IPS-18c (cell line): ENCODE results near the gene NCAM2.

Source experiments
- H3K4me3 ChIP-seq: 2 replicates; pipeline ENCODE4 v1.7.0; 2013; ENCODE audit warnings: low read depth, mild to moderate bottlenecking, low read length, moderate library complexity; ENCODE audit not compliant: insufficient read depth
- H3K9me3 ChIP-seq: one replicate; pipeline ENCODE4 v1.6.1; 2013; ENCODE audit warnings: mild to moderate bottlenecking, low read length, moderate library complexity; ENCODE audit not compliant: control insufficient read depth, insufficient read depth

The NCAM2 gene

GRCh38 chr21:21216047-21216446 is 217.8 kb downstream of the NCAM2 start:
- H3K4me3 ChIP-seq: no peak overlapping the region
- no peaks in the 10 kb centered on the region for H3K9me3 ChIP-seq

DNA sequence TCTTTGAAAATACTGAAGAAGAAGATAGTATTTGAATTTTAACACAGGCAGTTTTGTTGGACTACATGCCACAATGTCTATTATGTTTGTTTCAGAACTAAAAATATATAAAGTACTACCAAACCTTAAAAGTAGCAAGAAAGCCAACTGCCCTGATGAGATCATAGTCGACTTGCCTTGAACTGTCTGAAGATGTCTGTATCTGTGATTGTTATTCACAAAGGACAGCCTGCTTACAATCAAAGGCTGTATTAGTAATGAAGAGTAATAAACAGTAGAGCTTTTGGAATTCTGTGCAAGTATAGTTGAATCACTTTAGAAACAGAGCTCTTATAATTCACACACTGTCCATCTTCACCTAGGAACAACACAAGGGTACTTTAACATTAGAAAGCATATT is 228.3 kb downstream of the NCAM2 start:
- H3K4me3 ChIP-seq: no peak overlapping the region

GRCh38 chr21:21230672-21231071 is 232.5 kb downstream of the NCAM2 start:
- H3K4me3 ChIP-seq: no peak overlapping the region
- no peaks in the 10 kb centered on the region for H3K9me3 ChIP-seq

More for the DNA sequence above, 228.3 kb downstream of the NCAM2 start:
- no peaks in the 10 kb centered on the region for H3K9me3 ChIP-seq

GRCh38 chr21:21231913-21232312 is 233.7 kb downstream of the NCAM2 start:
- Histone ChIP-seq H3K4me3 (no peak overlapping the region), H3K9me3 (no peaks in the 10 kb centered on the region)

- H3K9me3 ChIP-seq: no peaks in the 10 kb centered on the region
- no peak overlapping the region for H3K4me3 ChIP-seq
Measured at GRCh38 chr21:21232320-21232719, 234.1 kb downstream of the NCAM2 start.

DNA sequence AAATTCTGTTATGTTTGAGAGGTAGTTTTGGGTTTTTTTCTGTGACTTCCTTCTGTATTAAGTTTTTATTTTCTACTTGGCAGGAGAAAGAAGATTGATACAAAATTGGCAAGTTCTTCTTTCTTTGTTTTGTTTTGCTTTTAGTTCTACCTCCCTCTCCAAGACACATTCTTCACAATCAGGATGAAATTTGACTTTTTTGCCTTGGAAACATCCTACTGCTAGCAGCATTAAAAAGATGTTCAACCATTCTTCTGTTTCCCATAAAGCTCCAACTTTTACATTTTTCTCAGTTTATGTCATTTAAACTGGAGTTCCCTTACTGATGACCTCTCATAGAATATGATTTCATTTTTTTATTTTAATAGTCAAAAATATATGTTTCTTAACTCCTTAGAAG is 234.8 kb downstream of the NCAM2 start:
- Histone ChIP-seq H3K9me3 (no peaks in the 10 kb centered on the region), H3K4me3 (no peak overlapping the region)

DNA sequence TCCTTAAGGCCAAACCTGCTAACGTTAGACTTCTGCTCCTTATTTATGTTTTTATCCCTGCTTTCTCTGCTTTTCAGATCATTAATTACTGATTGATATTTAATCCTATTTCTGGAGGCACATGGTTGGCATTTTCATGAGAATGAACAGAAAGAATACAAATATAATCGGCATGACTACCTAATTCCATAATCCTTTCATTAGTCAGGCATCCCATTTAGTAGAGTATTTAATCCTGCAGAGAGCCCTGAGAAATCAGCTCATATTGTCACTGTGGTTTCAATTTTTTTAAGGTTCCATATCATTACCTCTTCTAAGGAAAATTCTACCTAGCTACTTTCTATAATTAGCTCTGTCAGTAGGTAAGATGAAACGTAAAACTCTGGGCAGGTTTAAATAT is 238.8 kb downstream of the NCAM2 start:
- H3K4me3 ChIP-seq: no peak overlapping the region
- H3K9me3 ChIP-seq: no peaks in the 10 kb centered on the region

DNA sequence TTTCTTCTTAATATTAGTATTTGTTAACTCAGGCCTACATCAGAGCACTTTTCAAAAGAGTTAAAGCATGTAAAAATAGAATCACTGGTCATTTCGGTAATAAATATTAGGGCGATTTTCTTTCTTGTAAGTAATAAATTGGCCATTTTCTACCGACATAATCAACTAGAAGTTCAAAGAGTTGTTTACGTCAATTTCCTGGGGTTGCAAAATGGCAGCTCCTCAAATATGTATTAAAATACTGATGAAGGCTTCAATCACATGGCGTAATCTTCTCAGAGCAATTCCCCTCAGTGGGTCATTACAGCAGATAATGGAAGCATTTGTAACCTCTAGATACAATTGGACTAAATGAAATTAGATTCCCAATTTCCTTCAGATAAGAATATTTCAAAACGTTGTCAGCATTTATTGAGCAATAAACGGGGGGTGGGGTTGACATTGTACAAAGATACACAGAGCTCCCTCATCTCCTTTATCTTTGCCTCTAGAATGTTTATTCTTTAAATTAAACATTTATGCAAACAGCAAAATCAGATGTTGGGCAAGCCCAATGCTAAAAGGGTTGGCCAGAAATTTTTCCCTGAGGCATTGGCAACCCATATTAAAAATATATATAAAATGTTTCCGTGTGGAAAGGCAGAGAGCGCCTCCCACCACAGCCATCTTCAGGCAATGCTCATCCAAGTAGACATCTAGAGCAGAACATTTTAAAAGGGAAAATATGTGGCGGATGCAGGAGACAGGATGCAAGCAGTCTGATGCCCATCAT is 240.6 kb downstream of the NCAM2 start:
- Histone ChIP-seq H3K4me3 (no peak overlapping the region), H3K9me3 (no peaks in the 10 kb centered on the region)

DNA sequence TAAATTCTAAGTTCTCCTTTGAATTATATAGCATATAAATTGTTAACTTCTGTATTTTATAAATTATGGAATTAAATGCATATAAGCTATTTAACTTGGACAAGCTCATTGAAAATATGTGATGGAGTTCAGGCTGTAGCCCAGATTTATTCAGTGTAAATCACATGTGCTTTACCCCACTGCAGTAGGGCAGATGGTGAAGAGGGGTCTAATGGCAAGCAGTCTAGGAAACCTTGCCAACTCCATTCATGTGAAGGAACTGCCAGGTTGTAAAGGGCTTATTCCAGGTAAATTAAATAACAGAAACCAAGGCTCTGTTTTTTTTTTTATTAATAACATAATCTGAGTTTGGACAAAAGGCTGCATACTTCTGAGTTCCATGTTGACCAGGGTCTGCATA is 243.2 kb downstream of the NCAM2 start:
- H3K9me3 ChIP-seq: no peaks in the 10 kb centered on the region

DNA sequence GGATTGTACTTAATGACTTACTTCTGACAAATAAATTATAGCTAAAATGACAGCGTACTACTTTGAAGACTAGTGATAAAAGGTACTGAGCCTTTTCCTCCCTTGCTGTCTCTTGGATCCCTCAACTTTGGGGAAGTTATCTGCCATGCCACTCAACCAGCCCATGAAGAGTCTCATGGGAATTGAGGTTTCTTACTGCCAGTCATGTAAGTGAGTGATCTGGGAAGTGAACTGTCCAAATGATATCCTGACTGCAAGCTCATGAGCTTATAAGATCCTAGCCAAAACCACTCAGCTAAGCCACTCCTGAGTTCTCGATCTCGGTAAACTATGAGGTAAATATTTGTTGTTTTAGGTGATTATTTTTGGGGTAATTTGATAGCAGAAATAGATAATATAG is 247.8 kb downstream of the NCAM2 start:
- H3K4me3 ChIP-seq: no peak overlapping the region
- no peaks in the 10 kb centered on the region for H3K9me3 ChIP-seq

More for the DNA sequence above, 243.2 kb downstream of the NCAM2 start:
- H3K4me3 ChIP-seq: no peak overlapping the region

- Histone ChIP-seq H3K4me3 (no peak overlapping the region), H3K9me3 (no peaks in the 10 kb centered on the region)
Measured at GRCh38 chr21:21247424-21247823, 249.2 kb downstream of the NCAM2 start.

DNA sequence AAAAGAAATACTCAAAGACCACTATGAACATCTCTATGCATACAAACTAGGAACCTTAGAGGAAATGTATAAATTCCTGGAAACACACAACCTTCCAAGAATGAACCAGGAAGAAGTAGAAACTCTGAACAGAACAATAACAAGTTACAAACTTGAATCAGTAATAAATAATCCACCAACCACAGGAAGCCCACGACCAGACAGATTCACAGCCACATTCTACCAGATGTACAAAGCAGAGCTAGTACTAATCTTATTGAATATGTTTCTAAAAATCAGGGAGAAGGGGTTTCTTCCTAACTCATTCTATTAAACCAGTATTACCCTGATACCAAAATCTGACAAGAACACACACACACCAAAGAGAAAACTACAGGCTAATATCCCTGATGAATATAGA is 263.8 kb downstream of the NCAM2 start:
- Histone ChIP-seq H3K4me3 (no peak overlapping the region), H3K9me3 (no peaks in the 10 kb centered on the region)

DNA sequence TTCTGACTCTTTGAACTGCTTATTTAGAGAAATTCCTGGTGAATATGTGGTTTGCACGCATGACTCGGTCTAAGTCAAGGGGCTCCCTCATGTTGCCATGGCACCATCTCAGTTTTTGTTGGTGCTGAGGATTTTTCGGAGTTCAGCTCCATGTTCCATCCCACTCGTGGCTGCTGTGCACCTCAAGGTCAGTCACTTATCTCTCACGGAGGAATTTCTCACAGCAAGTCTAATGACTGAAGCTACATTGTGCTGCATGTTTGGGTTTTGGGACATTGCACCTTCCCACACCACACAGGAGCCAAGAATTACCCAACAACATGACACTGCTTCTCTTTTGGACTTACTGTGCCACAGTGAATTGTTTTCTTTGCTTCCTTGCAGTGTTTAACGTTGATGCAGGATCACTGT is 269.9 kb downstream of the NCAM2 start:
- no peaks in the 10 kb centered on the region for H3K9me3 ChIP-seq

GRCh38 chr21:21268885-21269284 is 270.7 kb downstream of the NCAM2 start:
- Histone ChIP-seq H3K9me3 (no peaks in the 10 kb centered on the region), H3K4me3 (no peak overlapping the region)

More for the DNA sequence above, 269.9 kb downstream of the NCAM2 start:
- H3K4me3 ChIP-seq: no peak overlapping the region

- H3K9me3 ChIP-seq: no peaks in the 10 kb centered on the region
- H3K4me3 ChIP-seq: no peak overlapping the region
Measured at GRCh38 chr21:21279193-21279901, 281.1 kb downstream of the NCAM2 start.

GRCh38 chr21:21283810-21284209 is 285.6 kb downstream of the NCAM2 start:
- Histone ChIP-seq H3K9me3 (no peaks in the 10 kb centered on the region), H3K4me3 (no peak overlapping the region)

DNA sequence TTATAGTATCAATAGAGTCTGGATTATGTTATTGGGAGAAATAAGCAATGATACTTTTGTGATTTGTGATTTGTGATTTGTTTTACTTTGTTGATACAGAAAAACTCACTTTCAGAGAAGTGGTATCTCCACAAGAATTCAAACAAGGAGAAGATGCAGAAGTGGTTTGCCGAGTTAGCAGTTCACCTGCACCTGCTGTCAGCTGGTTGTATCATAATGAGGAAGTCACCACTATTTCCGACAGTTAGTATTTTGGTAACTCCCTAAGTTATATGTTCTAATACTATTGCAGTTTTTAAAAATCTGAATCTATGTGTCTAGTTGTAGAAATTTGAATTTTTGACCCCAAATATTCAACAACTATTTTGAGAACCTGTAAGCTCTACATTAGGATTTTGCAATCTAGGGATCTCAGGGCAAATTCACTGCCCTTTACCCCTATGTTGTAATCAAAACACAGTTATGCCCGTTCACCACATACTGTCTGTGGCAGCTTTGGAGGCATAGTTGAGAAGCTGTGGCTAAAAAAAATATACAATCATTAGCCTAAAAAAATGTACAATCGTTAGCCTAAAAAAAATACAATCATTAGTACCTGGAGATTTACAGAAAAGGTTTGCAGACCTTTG is 288.1 kb downstream of the NCAM2 start:
- H3K9me3 ChIP-seq: no peaks in the 10 kb centered on the region
- H3K4me3 ChIP-seq: no peak overlapping the region

- H3K4me3 ChIP-seq: no peak overlapping the region
- H3K9me3 ChIP-seq: no peaks in the 10 kb centered on the region
Measured at GRCh38 chr21:21290751-21291150, 292.5 kb downstream of the NCAM2 start.
